SK-N-SH treated with all-trans-retinoic acid at 6 μM for 48 hours (cell line): ENCODE data around the gene CCDC148.
"Not testable (repeated sequence)": the region's sequence is repeated elsewhere in the genome, so short reads cannot be mapped to it uniquely, and the experiment has no call there.

Experiments
- ATAC-seq: fragments of 200-7000 bp; cut with Tn5 transposase; 3 replicates; pipeline ENCODE4 v1.9.1; 2020; ENCODE audit warnings: mild to moderate bottlenecking, moderate library complexity
- BACH2 ChIP-seq: fragments of 250-450 bp; sonication (Bioruptor Pico); IDR thresholded peaks from 2 replicates; pipeline ENCODE4 v1.9.0; 2021; ENCODE audit warnings: mild to moderate bottlenecking, borderline replicate concordance
- CREB5 ChIP-seq: fragments of 250-450 bp; sonication (Bioruptor Pico); IDR thresholded peaks from 2 replicates; pipeline ENCODE4 v1.5.1; 2020; ENCODE audit warnings: low read depth, mild to moderate bottlenecking, moderate library complexity
- CSRNP3 ChIP-seq: fragments of 250-450 bp; sonication (Bioruptor Pico); IDR thresholded peaks from 2 replicates; pipeline ENCODE4 v1.5.1; 2021; ENCODE audit warnings: mild to moderate bottlenecking, moderate library complexity
- ISL1 ChIP-seq: fragments of 250-450 bp; sonication (Bioruptor Pico); IDR thresholded peaks from 2 replicates; pipeline ENCODE4 v2.1.2; 2022; ENCODE audit warnings: mild to moderate bottlenecking, moderate library complexity
- OSR1 ChIP-seq: fragments of 250-450 bp; sonication (Bioruptor Pico); IDR thresholded peaks from 2 replicates; pipeline ENCODE4 v1.8.0; 2022; ENCODE audit warnings: moderate library complexity, mild to moderate bottlenecking, inconsistent platforms
- PPARA ChIP-seq: fragments of 250-450 bp; sonication (Bioruptor Pico); IDR thresholded peaks from 2 replicates; pipeline ENCODE4 v1.5.0; 2020; ENCODE audit warnings: mild to moderate bottlenecking, borderline replicate concordance
- RARB ChIP-seq: fragments of 250-450 bp; sonication (Bioruptor Pico); IDR thresholded peaks from 2 replicates; pipeline ENCODE4 v1.8.0; 2021; ENCODE audit warnings: mild to moderate bottlenecking, moderate library complexity
- TOX ChIP-seq: fragments of 250-450 bp; sonication (Bioruptor Pico); IDR thresholded peaks from 2 replicates; pipeline ENCODE4 v1.8.0; 2021; ENCODE audit warnings: mild to moderate bottlenecking, moderate library complexity, borderline replicate concordance
- ZC3H10 ChIP-seq: fragments of 250-450 bp; sonication (Bioruptor Pico); IDR thresholded peaks from 2 replicates; pipeline ENCODE4 v1.5.1; 2021; ENCODE audit warnings: mild to moderate bottlenecking, moderate library complexity
- ZFP3 ChIP-seq: fragments of 250-450 bp; sonication (Bioruptor Pico); IDR thresholded peaks from 2 replicates; pipeline ENCODE4 v1.5.0; 2020; ENCODE audit warnings: mild to moderate bottlenecking, moderate library complexity
- ZNF565 ChIP-seq: fragments of 450-650 bp; formaldehyde crosslinking; conservative IDR thresholded peaks from 2 replicates; pipeline ENCODE4 v1.5.0; 2020; ENCODE audit warnings: low read depth, mild to moderate bottlenecking, moderate library complexity
- ZNF70 ChIP-seq: fragments of 450-650 bp; formaldehyde crosslinking; IDR thresholded peaks from 2 replicates; pipeline ENCODE4 v1.5.0; 2020; ENCODE audit warnings: mild to moderate bottlenecking, moderate library complexity
- ZNF8 ChIP-seq: fragments of 450-650 bp; formaldehyde crosslinking; IDR thresholded peaks from 2 replicates; pipeline ENCODE4 v1.5.0; 2020; ENCODE audit warnings: mild to moderate bottlenecking, moderate library complexity
- TF ChIP-seq, protein P1 (sequence below): fragments of 250-450 bp; sonication (Bioruptor Pico); IDR thresholded peaks from 2 replicates; pipeline ENCODE4 v1.8.0; 2020; ENCODE audit warnings: mild to moderate bottlenecking, moderate library complexity, borderline replicate concordance
- TF ChIP-seq, protein P2 (sequence below): fragments of 250-450 bp; sonication (Bioruptor Pico); IDR thresholded peaks from 2 replicates; pipeline ENCODE4 v1.5.0; 2020; ENCODE audit warnings: mild to moderate bottlenecking, moderate library complexity
- TF ChIP-seq, protein P3 (sequence below): fragments of 250-450 bp; sonication (Bioruptor Pico); IDR thresholded peaks from 2 replicates; pipeline ENCODE4 v1.8.0; 2021; ENCODE audit warnings: low read depth, mild to moderate bottlenecking, moderate library complexity, borderline replicate concordance

CCDC148 gene

GRCh38 chr2:158337018-158337417, 119.5 kb downstream of the CCDC148 start:
- no peak for ATAC-seq
- TF ChIP-seq PPARA (CRISPR knock-in tag) (no peak), ZC3H10 (no peak), ZNF565 (no peak)

DNA sequence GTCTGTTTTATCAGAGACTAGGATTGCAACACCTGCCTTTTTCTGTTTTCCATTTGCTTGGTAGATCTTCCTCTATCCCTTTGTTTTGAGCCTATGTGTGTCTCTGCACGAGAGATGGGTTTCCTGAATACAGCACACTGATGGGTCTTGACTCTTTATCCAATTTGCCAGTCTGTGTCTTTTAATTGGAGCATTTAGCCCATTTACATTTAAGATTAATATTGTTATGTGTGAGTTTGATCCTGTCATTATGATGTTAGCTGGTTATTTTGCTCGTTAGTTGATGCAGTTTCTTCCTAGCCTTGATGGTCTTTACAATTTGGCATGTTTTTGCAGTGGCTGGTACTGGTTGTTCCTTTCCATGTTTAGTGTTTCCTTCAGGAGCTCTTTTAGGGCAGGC, 124.8 kb downstream of the CCDC148 start:
- not testable (repeated sequence) for ATAC-seq

DNA sequence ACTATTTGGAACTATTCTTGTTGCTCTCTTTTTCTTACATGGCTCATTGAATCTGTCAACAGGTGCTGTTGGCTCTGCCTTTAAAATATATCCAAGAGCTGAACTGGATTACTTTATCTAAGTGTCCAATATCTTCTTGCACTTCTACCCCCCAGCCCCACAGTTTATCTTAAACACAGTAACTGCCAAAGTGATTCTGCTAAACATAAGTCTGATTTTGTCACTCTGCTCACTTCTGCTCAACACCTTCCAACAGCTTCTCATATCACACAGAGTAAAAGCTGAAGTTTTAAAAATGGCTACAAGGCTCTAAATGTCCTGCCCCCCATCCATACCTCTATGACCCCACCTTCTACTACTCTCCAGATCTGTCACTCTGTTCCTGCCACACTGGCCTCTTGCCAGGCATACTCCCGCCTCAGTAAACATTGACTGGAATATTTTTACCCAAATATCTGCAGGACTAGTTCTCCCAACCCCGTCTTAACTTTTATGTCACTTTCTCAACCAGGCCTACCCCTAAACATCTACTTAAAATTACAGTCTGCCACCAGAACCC, 130.7 kb downstream of the CCDC148 start:
- no peak for ATAC-seq
- TF ChIP-seq, protein P1, sequence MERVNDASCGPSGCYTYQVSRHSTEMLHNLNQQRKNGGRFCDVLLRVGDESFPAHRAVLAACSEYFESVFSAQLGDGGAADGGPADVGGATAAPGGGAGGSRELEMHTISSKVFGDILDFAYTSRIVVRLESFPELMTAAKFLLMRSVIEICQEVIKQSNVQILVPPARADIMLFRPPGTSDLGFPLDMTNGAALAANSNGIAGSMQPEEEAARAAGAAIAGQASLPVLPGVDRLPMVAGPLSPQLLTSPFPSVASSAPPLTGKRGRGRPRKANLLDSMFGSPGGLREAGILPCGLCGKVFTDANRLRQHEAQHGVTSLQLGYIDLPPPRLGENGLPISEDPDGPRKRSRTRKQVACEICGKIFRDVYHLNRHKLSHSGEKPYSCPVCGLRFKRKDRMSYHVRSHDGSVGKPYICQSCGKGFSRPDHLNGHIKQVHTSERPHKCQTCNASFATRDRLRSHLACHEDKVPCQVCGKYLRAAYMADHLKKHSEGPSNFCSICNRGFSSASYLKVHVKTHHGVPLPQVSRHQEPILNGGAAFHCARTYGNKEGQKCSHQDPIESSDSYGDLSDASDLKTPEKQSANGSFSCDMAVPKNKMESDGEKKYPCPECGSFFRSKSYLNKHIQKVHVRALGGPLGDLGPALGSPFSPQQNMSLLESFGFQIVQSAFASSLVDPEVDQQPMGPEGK: no peak
- TF ChIP-seq RARB (CRISPR knock-in tag) (no peak), TOX (CRISPR knock-in tag) (no peak), CSRNP3 (no peak), BACH2 (CRISPR knock-in tag) (no peak), OSR1 (CRISPR knock-in tag) (no peak), ZC3H10 (no peak), CREB5 (CRISPR knock-in tag) (no peak)
- TF ChIP-seq, protein P2, sequence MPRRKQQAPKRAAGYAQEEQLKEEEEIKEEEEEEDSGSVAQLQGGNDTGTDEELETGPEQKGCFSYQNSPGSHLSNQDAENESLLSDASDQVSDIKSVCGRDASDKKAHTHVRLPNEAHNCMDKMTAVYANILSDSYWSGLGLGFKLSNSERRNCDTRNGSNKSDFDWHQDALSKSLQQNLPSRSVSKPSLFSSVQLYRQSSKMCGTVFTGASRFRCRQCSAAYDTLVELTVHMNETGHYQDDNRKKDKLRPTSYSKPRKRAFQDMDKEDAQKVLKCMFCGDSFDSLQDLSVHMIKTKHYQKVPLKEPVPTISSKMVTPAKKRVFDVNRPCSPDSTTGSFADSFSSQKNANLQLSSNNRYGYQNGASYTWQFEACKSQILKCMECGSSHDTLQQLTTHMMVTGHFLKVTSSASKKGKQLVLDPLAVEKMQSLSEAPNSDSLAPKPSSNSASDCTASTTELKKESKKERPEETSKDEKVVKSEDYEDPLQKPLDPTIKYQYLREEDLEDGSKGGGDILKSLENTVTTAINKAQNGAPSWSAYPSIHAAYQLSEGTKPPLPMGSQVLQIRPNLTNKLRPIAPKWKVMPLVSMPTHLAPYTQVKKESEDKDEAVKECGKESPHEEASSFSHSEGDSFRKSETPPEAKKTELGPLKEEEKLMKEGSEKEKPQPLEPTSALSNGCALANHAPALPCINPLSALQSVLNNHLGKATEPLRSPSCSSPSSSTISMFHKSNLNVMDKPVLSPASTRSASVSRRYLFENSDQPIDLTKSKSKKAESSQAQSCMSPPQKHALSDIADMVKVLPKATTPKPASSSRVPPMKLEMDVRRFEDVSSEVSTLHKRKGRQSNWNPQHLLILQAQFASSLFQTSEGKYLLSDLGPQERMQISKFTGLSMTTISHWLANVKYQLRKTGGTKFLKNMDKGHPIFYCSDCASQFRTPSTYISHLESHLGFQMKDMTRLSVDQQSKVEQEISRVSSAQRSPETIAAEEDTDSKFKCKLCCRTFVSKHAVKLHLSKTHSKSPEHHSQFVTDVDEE (CRISPR knock-in tag): no peak
- TF ChIP-seq, all 23 proteins: peak for 0

DNA sequence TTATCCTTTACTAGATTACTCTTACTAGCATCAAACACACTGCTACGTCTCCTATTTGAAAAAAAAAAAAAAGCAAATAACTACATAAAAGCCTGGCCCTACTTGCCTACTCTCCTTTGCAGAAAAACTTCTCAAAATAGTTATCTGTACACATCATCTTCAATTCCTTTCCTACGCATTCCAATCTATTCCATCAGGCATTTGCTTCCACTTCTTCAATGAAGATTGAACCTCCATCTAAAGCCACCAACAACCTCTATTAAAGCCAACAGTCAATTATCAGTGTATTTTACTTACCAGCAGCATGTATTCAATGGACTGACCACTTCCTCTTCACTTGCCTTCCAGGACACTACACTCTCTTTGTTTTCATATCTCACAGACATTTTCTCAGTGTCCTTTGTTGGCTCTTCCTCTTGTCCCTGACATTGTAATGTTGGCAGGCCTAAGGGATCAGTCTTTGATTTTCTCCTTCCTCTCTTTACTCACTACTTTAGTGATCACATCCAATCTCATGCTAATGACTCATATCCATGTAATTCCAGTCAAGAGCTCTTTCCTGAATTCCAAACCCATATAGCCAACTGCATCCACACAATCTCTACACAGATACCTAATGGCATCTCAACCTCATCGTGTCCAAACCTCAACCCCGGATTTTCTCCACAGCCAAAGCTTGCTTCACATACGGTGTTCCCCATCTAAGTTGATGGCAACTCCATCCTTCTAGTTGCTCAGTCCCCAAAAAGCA, 131.3 kb downstream of the CCDC148 start:
- ATAC-seq: no peak; the same call in 2 of the 3 replicates

More for the DNA sequence above, 131.3 kb downstream of the CCDC148 start:
- TF ChIP-seq PPARA (CRISPR knock-in tag): no peak
- no peak for TF ChIP-seq ZNF565
- no peak for TF ChIP-seq ZNF8 (CRISPR knock-in tag)
- no peak for TF ChIP-seq CREB5 (CRISPR knock-in tag)
- TF ChIP-seq CSRNP3: no peak
- TF ChIP-seq, protein P3, sequence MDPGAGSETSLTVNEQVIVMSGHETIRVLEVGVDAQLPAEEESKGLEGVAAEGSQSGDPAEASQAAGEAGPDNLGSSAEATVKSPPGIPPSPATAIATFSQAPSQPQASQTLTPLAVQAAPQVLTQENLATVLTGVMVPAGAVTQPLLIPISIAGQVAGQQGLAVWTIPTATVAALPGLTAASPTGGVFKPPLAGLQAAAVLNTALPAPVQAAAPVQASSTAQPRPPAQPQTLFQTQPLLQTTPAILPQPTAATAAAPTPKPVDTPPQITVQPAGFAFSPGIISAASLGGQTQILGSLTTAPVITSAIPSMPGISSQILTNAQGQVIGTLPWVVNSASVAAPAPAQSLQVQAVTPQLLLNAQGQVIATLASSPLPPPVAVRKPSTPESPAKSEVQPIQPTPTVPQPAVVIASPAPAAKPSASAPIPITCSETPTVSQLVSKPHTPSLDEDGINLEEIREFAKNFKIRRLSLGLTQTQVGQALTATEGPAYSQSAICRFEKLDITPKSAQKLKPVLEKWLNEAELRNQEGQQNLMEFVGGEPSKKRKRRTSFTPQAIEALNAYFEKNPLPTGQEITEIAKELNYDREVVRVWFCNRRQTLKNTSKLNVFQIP (CRISPR knock-in tag): no peak
- TF ChIP-seq TOX (CRISPR knock-in tag): no peak
- TF ChIP-seq ZC3H10: no peak
- TF ChIP-seq ZNF70 (CRISPR knock-in tag): no peak
- TF ChIP-seq, protein P2 (CRISPR knock-in tag): no peak
- no peak for TF ChIP-seq ZFP3 (CRISPR knock-in tag)
- no peak for TF ChIP-seq OSR1 (CRISPR knock-in tag)
- no peak for TF ChIP-seq ISL1 (CRISPR knock-in tag)
